ENCODE measurements around the gene TNFRSF4.

Gene TNFRSF4

GRCh38 chr1:1207571-1207892 lies 6.4 kb downstream of the TNFRSF4 start:
- Histone ChIP-seq H3K4me1 (ENCODE audit: insufficient read depth, insufficient read length) (peaks cover 18% of the 10 kb centered on the region), H3K9me3 (ENCODE audit: insufficient read depth, low read length) (no peaks in the 10 kb centered on the region), H3K36me3 (ENCODE audit: insufficient read depth, insufficient read length, low read length) (no peaks in the 10 kb centered on the region), H3K4me3 (ENCODE audit: insufficient read length, low read depth) (no peak overlapping the region), H3K27me3 (ENCODE audit: insufficient read depth, insufficient read length) (no peaks in the 10 kb centered on the region), H3K9ac (ENCODE audit: insufficient read length, low read depth) (no peak overlapping the region)
- DNase-seq (ENCODE audit: low read depth, low spot score): no peak
- TF ChIP-seq ZNF274 (IDR thresholded peaks at IDR 0.05; ENCODE audit: low read depth, low read length) (no peak), YY1 (IDR thresholded peaks at IDR 0.05; ENCODE audit: insufficient read depth, insufficient read length) (no peak), SUZ12 (IDR thresholded peaks at IDR 0.05; ENCODE audit: extremely low read depth, insufficient read depth, insufficient read length) (no peak)

- Histone ChIP-seq H3K4me3 (ENCODE audit: insufficient read length, low read depth) (no peak overlapping the region), H3K27me3 (ENCODE audit: insufficient read depth, insufficient read length) (no peaks in the 10 kb centered on the region), H3K36me3 (ENCODE audit: insufficient read depth, insufficient read length, low read length) (no peaks in the 10 kb centered on the region), H3K4me1 (ENCODE audit: insufficient read depth, insufficient read length) (peaks cover 18% of the 10 kb centered on the region), H3K9me3 (ENCODE audit: insufficient read depth, low read length) (no peaks in the 10 kb centered on the region), H3K9ac (ENCODE audit: insufficient read length, low read depth) (no peak overlapping the region)
- TF ChIP-seq SUZ12 (IDR thresholded peaks at IDR 0.05; ENCODE audit: extremely low read depth, insufficient read depth, insufficient read length) (no peak), ZNF274 (IDR thresholded peaks at IDR 0.05; ENCODE audit: low read depth, low read length) (no peak), YY1 (IDR thresholded peaks at IDR 0.05; ENCODE audit: insufficient read depth, insufficient read length) (no peak)
- DNase-seq (ENCODE audit: low read depth, low spot score): no peak
Measured at GRCh38 chr1:1206966-1207531, 6.9 kb downstream of the TNFRSF4 start.

GRCh38 chr1:1206376-1206965 lies 7.5 kb downstream of the TNFRSF4 start, which contains the start of gene TNFRSF18:
TSS of gene TNFRSF18 (minus strand) at chr1:1206592. CDS start at chr1:1206571, 21 bp downstream.
- TF ChIP-seq YY1 (IDR thresholded peaks at IDR 0.05; ENCODE audit: insufficient read depth, insufficient read length) (no peak), ZNF274 (IDR thresholded peaks at IDR 0.05; ENCODE audit: low read depth, low read length) (no peak), SUZ12 (IDR thresholded peaks at IDR 0.05; ENCODE audit: extremely low read depth, insufficient read depth, insufficient read length) (no peak)
- Histone ChIP-seq H3K4me1 (ENCODE audit: insufficient read depth, insufficient read length) (peaks cover 18% of the 10 kb centered on the region), H3K4me3 (ENCODE audit: insufficient read length, low read depth) (no peak within 1 kb of the TSS), H3K36me3 (ENCODE audit: insufficient read depth, insufficient read length, low read length) (no peaks in the 10 kb centered on the region), H3K9me3 (ENCODE audit: insufficient read depth, low read length) (no peaks in the 10 kb centered on the region), H3K9ac (ENCODE audit: insufficient read length, low read depth) (peak within 1 kb of the TSS; percentile 50), H3K27me3 (ENCODE audit: insufficient read depth, insufficient read length) (no peaks in the 10 kb centered on the region)
- no peak for DNase-seq (ENCODE audit: low read depth, low spot score)

DNA sequence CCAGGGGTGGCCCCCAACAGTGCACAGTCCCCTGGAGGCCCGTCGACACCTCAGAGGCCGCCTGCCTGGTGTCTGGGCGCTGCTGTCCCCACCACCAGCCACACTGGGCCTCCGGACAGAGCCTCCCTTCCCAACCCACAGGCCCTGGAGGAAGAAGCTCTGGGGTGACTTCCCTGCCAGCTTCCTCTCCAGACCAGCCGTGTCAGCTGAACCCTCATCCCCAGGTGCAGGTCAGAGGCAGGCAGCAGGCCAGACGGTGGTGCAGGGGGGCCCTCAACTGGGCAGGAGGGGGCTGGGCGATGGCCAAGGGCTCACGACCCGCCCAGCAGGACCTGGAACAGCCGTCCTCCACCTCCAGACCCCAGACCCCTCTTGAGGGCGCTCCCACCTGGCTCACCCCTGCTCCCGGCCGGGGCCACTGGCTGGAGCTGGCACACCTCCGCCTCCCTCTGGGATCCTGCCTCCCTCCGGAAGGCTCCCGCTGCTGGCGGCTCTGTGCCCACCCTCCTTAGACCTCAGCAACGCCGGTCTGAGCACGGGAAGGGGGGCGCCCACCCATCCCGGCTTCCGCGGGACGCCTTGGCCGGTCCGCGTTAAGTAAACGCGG lies 8.1 kb downstream of the TNFRSF4 start:
- no peaks in the 10 kb centered on the region for H3K27me3 ChIP-seq (ENCODE audit: insufficient read depth, insufficient read length)
- no peak for DNase-seq (ENCODE audit: low read depth, low spot score)
- H3K4me3 ChIP-seq (ENCODE audit: insufficient read length, low read depth): no peak overlapping the region
- TF ChIP-seq SUZ12 (IDR thresholded peaks at IDR 0.05; ENCODE audit: extremely low read depth, insufficient read depth, insufficient read length): no peak
- H3K4me1 ChIP-seq (ENCODE audit: insufficient read depth, insufficient read length): peaks cover 18% of the 10 kb centered on the region
- no peaks in the 10 kb centered on the region for H3K36me3 ChIP-seq (ENCODE audit: insufficient read depth, insufficient read length, low read length)
- no peaks in the 10 kb centered on the region for H3K9me3 ChIP-seq (ENCODE audit: insufficient read depth, low read length)
- peak overlapping the region; percentile 50 for H3K9ac ChIP-seq (ENCODE audit: insufficient read length, low read depth)

DNA sequence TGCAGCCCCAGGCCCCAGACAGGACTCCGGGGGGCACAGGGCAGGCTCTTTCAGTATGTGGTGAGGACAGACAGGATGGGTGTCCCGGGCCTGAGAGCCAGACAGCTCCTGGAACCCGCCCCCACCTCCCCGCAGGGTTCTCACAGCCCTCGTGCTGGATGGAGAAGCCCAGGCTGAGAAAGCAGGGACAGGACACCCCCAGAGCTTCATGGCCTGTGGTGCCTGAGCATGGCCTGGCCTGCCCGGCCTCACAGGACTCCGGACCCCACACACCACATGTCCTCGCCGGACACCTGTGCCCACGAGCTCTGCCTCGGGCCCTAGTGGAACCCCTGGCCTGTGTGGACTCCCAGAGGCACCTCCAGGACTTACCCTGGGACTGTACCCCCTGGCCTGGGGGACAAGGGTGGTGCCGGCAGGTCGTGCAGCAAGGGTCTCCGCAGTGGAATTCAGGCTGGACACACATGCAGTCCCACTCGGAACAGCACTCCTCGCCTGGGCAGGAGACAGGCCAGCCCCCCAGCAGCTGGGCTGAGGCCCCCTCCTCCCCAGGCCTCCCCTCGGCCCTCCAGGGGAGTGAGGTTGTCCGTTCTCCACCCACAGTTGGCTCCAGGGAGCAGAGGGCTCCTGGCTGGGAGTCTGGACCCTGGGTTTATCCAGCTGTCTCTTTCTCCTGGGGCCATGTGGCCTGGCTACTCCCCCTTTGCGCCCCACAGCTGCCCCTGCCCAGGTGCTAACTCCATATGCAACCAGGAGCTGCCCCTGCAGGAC lies 8.8 kb downstream of the TNFRSF4 start:
- TF ChIP-seq SUZ12 (IDR thresholded peaks at IDR 0.05; ENCODE audit: extremely low read depth, insufficient read depth, insufficient read length) (no peak), ZNF274 (IDR thresholded peaks at IDR 0.05; ENCODE audit: low read depth, low read length) (no peak), YY1 (IDR thresholded peaks at IDR 0.05; ENCODE audit: insufficient read depth, insufficient read length) (no peak)
- Histone ChIP-seq H3K9me3 (ENCODE audit: insufficient read depth, low read length) (no peaks in the 10 kb centered on the region), H3K36me3 (ENCODE audit: insufficient read depth, insufficient read length, low read length) (no peaks in the 10 kb centered on the region), H3K4me1 (ENCODE audit: insufficient read depth, insufficient read length) (peaks cover 16% of the 10 kb centered on the region), H3K27me3 (ENCODE audit: insufficient read depth, insufficient read length) (no peaks in the 10 kb centered on the region), H3K9ac (ENCODE audit: insufficient read length, low read depth) (no peak overlapping the region), H3K4me3 (ENCODE audit: insufficient read length, low read depth) (no peak overlapping the region)
- DNase-seq (ENCODE audit: low read depth, low spot score): no peak

DNA sequence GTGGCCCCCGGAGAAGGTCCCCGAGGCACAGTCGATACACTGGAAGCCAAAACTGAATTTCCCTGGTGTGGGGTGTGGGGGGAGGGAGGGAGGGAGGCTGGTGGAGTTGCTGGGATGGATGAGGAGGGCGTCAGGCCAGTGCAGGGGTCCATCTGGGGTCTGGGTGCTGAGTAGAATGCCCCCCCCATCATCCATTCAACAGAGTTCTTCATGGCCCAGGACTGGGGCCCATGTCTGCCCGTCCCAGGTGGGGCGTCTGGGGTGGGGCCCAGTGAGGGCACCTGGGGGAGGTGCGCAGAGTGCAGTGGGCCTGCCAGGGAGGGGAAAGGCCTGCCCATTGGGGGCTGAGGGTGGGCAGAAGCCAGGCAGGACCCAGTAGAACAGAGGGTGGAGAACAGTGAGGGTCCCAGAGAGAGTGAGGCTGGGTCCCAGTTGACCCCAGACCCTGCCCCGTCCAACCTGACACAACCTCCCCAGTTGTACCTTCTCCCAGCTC lies 9.5 kb downstream of the TNFRSF4 start:
- Histone ChIP-seq H3K9ac (ENCODE audit: insufficient read length, low read depth) (no peak overlapping the region), H3K4me3 (ENCODE audit: insufficient read length, low read depth) (no peak overlapping the region), H3K9me3 (ENCODE audit: insufficient read depth, low read length) (no peaks in the 10 kb centered on the region), H3K27me3 (ENCODE audit: insufficient read depth, insufficient read length) (no peaks in the 10 kb centered on the region), H3K36me3 (ENCODE audit: insufficient read depth, insufficient read length, low read length) (no peaks in the 10 kb centered on the region), H3K4me1 (ENCODE audit: insufficient read depth, insufficient read length) (peaks cover 16% of the 10 kb centered on the region)
- TF ChIP-seq SUZ12 (IDR thresholded peaks at IDR 0.05; ENCODE audit: extremely low read depth, insufficient read depth, insufficient read length) (no peak), YY1 (IDR thresholded peaks at IDR 0.05; ENCODE audit: insufficient read depth, insufficient read length) (no peak), ZNF274 (IDR thresholded peaks at IDR 0.05; ENCODE audit: low read depth, low read length) (no peak)
- DNase-seq (ENCODE audit: low read depth, low spot score): no peak
